ENCODE data around the gene MYL12A.

Gene MYL12A

DNA sequence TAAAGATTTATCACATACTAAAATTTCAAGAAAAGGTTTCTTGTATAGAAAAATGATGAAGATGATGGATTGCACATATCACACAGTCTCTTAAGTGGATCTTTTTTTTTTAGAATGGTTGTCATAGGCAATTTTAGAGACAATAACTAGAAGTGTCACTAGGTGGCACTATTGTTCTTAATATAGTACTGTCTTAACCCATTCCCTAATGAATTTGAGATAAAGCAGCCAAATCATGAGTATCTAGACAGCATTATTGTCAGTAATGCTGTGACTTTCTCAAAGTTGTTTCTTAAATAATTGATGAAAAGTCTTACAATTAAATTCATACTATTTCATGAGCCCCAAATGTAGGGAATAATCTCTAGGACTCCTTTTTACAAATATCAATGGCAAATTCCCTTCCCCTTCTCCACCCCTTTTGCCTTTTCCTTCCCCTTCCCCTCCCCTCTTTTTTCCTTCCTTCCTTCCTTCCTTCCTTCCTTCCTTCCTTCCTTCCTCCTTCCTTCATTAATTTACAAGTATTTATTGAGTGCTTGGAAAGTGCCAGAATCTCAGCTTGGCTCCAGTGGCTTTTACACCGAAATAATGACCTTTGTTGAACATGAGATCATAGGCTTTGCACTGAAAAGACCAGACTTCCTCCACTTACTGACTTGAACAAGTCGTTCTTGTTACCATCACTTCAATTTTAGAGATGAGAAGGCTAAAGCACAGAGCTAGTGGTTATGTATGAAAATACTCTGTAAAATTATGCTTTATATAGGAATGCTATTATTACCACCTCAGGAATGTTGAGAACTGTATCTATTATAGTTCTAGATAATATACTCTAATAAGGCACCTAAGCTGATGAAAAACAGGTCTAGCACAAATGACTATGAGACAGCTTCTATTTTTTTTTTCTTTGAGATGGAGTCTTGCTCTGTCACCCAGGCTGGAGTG lies 34.1 kb downstream of the MYL12A start:
- no peak for DNase-seq (ENCODE audit: low read depth in 2 of 2)

DNA sequence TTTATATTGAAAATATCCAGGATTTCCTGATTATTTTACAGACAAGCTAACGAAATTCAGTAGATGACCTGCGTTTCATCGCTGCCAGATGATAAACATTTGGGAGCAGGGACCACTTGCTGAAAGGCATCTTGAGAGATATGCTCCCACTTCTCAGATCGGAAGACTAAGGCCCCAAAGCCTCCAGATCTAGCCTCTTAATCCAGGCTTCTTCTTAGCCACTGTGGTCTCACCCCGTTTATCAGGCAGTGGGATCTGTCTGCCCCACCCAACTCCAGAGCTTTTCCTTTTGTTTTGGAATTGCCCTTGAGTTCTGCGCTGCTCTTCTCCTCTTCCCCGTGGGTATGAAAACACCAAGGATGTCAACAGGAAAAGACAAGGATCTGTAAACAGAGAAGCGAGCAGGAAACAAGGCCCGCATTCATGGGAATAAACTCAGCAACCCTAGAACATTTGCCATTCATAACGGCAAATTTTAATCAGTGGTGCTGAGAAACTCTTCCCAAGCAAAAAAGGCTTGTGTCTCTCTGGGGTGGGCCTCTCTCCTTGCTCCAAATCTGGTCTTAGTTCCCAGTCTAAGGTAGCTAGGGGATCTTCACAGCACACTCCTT lies 35.8 kb downstream of the MYL12A start:
- no peak for DNase-seq (ENCODE audit: low read depth in 2 of 2)

DNA sequence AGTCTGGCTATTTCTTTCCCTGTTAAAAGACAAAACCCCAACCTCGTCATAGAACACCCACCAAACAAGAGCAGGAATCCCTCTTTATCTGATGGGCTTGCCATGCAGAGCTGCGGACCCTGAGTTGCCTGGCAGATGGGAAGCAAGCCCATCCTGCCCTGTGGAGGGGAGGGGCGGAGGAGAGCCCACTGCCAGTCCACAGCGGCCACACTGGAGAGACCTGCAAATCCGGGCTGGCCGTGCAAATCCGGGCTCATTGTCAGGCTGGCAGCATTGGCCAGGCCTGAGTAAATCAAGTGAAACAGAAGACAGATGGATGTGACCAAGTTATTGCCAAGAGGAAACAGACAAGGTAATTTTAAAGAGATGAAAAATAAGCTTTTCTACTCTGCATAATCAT lies 36.3 kb downstream of the MYL12A start:
- DNase-seq (ENCODE audit: low read depth in 2 of 2), result no peak

DNA sequence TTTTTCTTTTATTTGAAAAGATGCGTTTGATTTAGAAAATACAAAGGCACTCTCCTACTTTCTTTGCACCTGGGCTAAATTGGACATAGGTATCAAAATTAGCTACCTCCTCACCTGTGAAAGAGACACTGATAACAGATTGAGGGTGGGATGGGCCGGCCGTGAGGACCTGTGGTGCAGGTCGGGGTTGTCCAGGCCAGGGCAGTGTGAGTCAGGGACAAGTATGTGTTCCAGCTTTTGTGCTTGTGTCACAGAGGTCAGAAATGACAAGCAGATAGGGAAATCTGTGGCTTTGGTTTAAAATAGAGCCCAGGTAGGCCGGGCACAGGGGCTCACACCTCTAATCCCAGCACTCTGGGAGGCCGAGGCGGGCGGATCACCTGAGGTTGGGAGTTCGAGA lies 36.9 kb downstream of the MYL12A start:
- DNase-seq (ENCODE audit: low read depth in 2 of 2), result no peak

DNA sequence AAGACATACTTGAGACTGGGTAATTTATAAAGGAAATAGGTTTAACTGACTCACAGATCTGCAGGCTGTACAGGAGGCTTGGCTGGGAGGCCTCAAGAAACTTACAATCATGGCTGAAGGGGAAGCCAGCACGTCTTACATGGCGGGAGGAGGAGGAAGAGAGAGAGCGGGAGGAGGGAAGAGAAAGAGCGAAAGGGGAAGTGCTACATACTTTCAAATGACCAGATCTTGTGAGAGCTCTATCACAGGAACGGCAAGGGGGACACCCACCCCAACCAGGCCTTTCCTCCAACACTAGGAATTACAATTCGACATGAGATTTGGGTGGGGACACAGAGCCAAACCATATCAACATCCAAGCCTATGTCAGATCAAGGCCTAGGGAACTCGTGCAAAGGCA lies 38.6 kb downstream of the MYL12A start:
- no peak for DNase-seq (ENCODE audit: low read depth in 2 of 2)

DNA sequence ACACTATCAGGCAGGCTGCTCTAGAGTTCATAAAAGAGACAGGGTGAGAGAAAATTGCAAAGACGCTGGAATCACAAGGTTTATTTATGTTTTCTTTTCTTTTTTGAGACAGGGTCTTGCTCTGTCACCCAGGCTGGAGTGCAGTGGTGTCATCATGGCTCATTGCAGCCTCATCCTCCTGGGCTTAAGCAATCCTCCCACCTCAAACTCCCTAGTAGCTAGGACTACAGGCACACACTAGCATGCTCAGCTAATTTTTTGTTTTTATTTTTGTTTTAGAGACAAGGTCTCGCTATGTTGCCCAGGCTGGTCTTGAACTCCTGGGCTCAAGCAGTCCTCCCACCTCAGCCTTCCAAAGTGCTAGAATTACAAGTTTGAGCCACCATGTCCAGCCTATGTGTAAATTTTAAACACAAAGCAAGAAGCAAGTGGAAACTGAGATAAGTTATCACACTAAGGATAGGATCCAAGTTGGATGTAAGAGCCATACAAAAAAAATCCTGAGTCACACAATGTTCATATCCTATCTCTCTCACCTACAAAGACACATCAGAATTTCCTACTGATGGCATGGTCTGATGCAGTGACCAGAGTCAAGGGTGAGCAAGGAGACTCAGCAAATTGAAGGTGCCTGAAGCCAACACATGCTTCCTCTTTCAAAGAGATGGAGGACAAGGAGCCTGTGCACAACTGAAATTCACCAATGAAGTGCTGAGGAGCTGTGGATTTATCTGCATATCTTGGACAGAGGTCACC lies 45.8 kb downstream of the MYL12A start:
- DNase-seq (ENCODE audit: low read depth in 2 of 2), result no peak

DNA sequence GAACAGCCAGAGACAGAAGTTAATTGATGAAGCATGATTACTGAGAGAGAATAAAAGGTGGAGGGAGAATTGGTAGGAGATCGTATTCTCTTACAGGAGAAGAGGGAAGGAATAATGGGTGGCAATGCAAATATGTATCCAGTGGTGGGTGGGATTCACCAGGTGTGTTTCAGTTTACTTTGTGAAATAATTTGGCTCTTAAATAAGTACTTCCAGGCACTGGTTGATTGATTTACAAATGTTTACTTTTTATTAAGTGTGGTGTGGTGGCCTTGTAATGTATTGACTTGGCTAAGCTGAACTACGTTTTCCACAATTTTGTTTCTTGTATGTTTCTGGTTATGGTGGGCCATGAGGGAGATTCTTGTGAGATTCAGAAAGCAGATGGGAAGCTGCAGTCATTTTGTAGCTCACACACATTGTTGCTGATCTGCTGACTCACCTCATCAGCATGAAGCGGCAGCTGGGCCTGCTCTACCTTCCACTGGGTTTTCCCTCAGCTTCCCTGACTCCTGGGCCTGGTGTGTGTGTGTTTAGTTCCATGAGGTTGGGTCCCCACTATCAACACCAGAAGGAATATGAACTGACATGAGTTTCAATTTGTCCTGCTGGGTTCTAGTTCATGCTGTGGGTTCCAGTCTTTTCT lies 47.0 kb downstream of the MYL12A start:
- no peak for DNase-seq (ENCODE audit: low read depth in 2 of 2)

DNA sequence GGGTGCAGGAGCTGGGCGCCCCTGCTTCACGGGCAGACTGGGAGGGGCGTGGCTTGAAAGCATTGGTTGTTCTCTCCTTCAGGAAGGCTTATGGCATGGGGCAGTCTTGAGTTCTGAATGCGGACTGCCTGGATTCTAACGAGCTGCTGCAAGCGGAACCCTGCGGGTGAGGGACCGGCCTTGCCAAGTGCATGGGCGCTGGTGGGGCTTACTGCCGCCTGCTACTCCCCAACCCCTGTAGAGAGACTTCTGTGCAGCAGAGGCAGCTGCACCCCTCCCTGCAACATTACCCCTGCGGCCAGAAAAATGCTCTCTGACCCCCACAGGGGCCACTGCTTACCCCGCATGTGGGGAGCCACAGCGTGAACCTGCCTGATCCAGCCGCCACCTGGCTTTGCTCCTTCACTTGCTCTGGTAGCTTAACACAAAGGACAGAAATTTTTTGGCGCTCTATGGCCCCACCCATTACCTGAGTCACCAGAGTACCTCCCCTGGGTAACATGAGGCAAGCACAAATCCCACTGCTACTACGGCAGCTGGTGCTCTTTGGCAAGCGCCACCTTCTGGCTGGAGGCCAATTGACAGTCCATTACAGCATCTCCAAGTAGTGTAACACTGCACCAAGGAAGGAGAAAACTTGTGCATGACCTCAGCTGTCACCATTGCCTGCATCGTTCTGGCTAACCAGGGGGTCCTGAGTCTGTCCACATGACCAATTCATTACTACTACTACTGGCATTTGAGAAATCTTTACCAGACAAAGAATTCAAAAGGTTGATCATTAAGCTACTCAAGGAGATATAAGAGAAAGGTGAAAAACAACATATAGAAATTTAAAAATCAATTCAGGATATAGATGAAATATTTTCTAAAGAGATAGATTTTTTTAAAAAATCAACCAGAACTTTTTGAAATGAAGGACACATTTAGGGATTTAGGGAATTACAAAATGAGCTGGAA lies 49.7 kb downstream of the MYL12A start:
- peak; percentile 84 to 92 for DNase-seq (ENCODE audit: low read depth in 2 of 2)

DNA sequence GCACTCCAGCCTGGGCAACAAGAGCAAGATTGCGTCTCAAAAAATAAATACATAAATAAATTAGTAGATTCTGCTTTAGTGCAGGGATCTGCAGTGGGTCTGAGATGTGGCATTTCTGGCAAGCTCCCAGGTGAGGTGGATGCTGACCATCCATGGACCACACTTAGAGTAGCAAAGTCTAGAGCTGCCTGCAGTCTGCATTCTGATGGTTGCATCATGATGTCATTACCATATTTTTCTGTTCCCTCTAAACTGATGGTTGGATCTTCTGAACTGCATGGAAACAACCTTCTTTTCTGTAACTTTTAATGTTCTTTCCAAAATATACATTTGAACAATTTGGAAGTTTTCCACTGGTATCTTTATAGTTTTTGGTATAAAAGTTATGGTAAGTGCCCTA lies 57.2 kb downstream of the MYL12A start:
- DNase-seq (ENCODE audit: low read depth in 2 of 2), result no peak

DNA sequence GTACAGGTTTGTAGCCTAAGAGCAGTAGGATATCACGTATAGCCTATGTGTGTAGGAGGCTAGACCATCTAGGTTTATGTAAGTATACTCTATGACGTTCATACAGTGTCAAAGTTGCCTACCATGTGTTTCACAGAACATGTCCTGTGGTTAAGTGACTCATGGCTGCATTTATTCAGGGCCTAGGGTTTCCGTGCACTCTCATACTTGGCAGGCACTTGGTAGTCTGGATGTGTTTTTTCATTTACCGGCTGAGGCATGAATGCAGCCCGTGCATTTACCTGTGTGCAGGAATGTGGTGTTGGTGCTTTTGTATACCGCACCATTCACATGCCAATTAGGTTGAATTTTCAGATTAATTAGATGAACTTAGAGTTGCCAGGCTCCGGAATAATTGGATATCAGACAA lies 57.8 kb downstream of the MYL12A start:
- DNase-seq (ENCODE audit: low read depth in 2 of 2), result no peak

Data from stimulated activated CD4-positive, alpha-beta T cell treated with anti-CD3 and anti-CD28 coated beads, Interleukin-1b, Interleukin-23, amount 100 ng/mL, for 1 hour (primary cell).